GM19035 (cell line): ENCODE results near the gene MEF2A.
"Not testable (repeated sequence)": the region's sequence is repeated elsewhere in the genome, so short reads cannot be mapped to it uniquely, and the experiment has no call there.

Experiments
- ATAC-seq: cut with Tn5 transposase; IDR thresholded peaks from one replicate; pipeline ENCODE4 v1.9.1; 2021; ENCODE audit not compliant: unreplicated experiment

Gene MEF2A

DNA sequence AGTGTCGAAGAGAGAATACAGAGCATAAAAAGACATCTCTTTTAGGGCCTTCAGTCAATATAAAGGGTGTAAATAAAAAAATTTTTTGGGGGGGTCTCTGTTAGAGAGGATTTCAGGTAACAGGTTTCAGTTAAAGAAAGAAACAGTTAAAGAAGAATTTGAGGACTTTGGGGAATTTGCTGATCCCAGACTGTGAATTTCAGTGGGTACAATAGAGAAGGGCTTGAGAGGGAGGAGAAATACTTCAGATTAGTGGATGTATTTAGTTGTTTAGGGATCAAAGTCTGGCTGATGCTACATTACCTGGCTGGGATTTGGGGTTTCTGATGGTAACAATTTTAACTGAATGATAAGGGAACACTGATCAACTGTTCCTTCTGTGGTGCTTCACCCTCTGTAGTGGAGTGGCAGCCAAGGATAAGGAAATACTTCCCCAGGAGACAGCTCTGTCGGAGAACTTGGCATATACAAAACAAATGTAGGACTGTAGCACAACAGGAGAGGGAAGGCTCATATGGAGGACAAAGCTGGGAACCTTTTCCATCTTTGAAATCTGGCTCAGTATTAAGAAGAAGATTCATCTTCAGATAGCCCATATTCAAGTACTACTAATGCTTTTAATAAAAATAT, 79.2 kb downstream of the MEF2A start:
- ATAC-seq = no peak

DNA sequence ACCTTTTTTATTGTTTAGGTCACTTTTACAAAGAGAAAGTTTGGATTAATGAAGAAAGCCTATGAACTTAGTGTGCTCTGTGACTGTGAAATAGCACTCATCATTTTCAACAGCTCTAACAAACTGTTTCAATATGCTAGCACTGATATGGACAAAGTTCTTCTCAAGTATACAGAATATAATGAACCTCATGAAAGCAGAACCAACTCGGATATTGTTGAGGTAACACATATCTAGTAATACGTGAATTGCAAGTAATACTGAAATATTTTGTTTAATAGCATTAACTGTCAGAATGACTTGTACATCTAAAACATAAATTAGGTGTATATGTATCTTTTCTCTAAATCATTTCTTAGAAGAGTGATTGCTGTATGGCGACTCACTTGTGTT, 79.8 kb downstream of the MEF2A start:
- ATAC-seq = no peak

DNA sequence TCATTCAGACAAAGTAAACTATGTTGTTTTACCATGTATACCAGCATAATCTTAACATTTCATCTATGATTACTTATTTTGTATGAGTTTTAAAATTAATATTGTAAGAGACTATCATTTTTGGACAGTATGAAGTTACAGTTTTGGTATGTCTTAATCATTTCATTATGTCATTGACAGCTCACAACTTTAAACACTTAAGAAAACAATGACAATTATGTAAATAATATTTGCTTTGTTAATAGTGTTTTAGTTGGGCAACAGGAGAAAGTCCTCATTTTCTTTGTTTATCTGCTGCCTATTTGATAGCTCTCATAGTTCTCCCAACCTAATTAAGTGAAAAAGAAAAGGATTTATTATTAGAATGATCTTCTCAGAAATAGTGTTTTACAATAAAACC, 80.2 kb downstream of the MEF2A start:
- ATAC-seq = no peak

DNA sequence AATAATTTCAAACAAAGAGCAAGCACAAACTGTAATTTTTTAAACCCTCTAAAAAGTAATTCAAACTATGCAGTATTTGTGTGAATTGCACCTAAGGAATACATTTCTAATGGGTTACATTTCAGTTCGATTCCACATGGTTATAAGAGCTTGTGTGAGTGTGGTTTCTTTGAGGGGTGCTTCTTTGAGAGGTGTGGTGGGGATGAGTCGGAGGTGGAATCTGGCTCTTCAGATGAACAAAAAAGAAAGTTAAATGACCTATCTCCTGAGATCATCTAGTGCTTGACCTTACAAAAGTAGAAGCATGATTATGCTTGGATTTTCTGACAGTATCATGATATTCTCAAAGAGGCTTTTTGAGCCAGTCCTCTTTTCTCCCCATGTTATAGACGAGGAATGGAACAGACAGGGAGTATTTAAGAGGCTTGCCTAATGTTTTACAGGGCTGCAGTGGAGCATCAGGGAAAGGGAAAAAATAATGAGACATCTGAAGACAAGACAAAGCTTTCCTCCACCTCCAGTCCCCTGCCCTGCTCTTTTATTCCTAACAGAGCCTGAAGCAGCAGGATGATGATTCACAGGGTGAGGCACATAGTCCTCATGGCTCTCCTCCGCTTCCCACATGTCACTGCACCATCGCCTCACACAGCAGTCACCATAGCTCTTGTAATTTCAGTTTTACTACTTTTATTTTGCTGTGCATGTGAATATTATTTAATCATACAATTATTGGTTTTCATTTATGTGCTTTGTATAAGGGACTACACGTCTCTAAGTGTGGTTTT, 85.4 kb downstream of the MEF2A start:
- ATAC-seq = no peak

DNA sequence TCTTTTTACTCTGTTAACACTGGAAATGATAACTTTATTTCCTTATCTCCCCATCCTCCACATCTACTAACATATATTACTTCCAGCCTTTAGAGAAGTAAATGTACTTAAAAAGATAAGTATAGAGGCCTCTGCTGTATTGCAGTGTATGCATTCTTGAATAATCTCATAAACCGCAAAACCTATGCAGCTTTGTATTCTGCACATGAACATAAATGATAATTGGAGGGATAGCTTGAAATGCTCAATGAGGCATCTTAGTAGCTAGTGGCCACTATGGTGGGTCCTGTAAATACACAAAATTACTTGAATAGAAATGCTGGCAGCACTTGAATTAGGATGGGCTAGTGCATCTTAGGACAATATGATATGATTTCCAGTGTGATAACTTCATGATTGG, 90.4 kb downstream of the MEF2A start:
- ATAC-seq = no peak

DNA sequence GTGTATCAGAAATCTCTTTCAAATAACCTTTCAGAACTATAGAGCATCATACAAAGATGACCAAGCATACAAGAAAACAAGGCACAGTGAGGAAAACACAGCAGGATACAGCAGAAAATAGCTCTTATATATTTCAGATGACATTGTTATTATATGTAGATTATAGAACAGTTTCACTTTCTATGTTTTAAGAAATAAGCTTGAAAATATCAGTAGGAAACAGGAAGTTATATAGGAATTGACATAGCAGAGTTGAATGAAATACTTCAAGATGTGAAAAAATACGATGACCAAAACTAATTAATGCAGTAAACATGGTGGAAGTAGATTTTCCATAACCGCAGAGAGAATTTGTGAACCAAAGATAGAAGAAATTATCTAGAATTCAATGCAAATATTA, 92.2 kb downstream of the MEF2A start:
- ATAC-seq = no peak

DNA sequence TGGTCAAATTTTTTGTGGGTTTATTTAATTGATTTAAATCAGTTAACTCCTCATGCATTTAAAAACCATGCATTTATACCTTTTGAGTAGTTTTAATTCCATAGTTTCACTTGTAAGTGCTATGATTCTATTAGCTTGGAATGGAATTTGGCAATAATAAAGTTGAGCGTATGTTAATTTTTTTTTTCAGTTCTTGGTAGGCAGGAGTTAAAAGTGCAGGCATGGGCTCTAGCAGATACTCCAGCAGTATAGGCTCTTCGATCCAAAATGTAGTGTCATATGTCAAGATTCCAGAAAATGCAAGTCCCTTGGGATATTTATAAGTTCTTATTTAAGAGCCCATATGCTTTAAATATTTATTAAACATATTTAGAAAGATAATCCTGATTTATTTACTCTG, 97.1 kb downstream of the MEF2A start:
- no peak for ATAC-seq

DNA sequence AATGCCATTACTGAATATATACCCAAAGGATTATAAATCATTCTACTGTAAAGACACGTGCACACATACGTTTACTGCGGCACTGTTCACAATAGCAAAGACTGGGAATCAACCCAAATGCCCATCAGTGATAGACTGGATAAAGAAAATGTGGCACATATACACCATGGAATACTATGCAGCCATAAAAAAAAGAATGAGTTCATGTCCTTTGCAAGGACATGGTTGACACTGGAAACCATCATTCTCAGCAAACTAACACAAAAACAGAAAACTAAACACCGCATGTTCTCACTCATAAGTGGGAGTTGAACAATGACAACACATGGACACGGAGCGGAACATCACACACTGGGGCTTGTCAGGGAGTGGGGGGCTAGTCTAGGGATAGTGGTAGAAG, 100.3 kb downstream of the MEF2A start:
- ATAC-seq = not testable (repeated sequence)

DNA sequence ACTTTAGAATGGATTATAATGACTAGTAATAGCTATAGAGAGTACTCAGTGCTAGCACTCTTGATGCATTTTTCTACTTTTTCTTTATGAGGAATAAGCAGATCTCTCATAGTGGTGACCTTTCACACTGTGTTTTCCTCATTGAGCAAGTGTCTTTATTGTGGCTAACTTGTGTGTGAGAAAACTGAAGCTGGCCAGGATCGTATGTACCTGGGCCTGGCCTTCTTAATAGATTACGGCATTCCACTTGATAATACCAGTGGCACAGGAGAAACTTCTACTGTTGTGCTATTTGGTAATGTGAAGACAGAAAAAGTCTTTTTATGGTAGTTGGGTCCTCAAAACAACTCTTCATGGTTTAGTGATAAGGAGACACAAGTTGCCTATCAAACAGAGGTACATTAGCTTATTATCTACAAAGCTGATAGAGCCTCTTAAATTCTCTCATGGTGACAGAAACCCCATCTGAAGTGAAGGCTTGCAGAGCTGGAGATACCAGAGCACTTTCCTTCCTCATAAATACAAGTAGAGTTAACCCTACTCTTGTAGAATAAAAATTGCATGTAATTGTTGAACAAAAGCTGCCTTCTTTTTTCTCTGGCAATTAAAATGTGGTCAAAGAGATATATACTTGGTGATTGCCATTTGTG, 102.9 kb downstream of the MEF2A start:
- no peak for ATAC-seq

DNA sequence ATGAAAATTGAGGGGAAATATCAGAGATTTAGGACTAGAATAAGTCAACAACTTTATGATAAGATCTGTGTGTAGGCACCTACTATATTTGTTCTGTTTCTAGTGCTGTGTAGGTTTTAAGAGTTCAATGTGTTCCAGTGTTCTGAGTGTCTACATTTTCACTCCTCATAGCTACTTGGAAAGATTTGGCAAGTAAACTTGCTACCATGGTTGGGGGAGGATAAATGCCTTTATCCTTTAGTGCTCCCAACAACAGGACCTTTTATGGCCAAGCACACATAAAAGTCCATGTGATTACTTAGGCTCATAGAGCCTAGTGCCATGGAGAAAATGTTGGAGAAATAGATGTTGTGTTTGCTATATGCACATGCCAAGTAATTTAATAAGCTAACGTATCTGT, 103.5 kb downstream of the MEF2A start:
- no peak for ATAC-seq

DNA sequence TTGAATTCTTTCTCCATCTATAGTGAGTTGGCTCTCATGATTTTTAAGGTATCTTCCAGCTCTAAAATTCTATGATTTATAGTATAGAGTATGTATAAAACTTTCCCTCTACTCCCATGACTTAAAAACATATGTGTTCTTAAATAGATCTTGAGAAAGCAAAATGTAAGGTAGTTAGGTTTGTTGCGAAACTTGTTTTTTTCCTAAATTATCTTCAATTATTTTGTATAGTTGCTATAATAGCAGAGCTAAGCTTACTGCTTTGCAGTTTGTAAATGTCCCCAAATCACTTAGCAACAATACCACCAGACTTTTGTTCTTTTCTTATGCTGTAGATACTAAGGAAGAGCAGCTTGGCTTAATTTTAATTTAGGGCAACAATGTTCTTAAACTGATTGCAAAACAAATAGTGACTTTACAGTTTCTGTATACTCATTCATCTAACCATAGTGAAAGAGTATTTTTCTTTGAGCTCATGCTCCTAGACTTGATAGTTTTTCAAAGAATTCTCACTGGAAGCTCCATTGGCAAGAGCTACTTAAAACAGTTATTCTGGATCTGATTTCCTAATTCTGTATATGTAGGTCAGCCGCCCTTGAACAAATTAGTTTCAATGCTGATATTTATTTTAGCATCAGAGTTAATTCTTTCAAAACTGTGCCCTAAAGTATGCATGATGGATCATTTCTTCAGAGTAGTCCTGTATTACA, 106.3 kb downstream of the MEF2A start:
- no peak for ATAC-seq

DNA sequence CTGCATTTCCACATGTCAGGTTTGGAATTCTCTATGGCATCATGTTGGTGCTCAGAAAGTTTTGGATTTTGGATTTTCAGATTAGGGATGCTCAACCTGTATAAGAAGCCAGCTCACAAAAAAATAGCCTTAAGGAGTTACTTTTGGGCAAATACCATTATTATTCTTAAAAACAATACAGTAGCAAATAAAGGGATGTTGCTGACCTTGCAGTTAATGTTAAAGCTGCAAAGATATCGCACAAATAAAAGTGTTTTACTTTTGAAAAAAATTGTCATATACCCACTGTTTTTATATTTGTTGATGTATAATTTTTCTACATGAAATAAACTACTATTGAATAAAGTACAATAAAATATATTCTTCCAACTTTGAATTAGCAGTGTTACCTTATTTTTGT, 107.3 kb downstream of the MEF2A start:
- no peak for ATAC-seq

DNA sequence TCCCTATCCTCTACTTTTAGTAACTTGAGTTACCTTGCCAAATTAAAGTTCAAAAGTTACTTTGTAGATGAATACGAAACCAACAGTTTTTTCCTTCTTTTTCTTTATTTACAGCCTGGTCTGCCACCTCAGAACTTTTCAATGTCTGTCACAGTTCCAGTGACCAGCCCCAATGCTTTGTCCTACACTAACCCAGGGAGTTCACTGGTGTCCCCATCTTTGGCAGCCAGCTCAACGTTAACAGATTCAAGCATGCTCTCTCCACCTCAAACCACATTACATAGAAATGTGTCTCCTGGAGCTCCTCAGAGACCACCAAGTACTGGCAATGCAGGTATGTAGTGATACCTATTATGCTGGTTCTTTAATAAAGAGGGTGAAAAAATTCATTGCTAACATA, 108.5 kb downstream of the MEF2A start:
- no peak for ATAC-seq

DNA sequence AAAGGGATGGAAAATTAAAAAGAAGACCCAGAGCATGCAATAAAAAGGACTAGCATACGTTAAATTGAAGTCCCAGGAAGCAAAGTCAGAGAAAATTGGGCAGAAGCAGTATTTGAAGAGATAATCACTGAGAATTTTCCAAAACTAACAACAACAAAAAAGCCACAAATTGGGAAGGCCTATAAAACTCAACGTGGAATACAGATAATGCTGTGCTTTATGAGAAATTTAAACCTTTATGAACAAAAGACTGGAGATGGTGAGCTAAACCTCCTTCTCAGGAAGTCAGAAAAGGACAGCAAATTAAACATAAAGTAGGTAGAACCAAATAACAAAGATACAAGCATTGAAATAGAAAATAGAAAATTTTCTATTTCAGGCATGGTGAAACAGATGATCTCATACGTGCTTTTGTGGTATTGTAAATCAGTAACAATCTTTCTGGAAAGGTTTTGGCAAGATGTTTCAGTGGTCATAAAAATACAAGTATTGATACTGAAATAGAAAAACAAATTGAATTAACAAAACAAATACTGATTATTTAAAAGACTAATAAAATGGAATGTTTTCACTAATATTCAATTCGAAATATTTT, 111.9 kb downstream of the MEF2A start:
- no peak for ATAC-seq

DNA sequence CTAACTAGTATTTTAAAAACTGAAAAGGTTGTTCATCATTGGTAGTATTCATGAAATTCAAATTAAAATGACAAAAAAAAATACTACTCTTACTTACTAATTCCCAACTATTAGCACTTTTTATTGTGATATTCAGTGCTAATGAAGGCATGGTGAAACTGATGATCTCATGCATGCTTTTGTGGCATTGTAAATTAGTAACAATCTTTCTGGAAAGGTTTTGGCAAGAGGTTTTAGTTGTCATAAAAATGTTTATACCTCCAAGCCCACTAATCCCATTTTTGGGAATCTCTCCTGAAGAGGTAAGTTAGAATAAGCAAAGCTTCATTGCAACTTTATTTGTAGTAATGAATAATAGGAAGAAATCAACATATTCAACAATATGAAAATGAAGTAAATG, 114.5 kb downstream of the MEF2A start:
- no peak for ATAC-seq

DNA sequence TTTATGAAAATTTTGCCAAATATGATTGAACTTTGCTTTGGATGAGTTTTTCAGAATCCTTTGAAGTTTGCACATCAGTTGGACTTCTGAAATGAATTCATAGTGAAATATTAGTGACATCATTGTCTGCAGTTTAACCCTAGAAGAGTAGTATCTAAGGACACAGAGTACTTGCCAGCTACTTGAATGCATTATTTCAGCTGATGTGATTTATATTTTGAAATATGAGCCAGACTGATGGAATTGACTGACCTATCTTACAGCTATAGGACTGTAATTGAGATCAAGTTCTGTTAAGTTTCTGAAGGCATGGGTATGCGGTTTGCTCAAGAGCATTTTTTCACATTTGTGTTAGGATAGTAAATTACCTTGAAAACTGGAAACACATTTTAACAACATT, 116.2 kb downstream of the MEF2A start:
- no peak for ATAC-seq

DNA sequence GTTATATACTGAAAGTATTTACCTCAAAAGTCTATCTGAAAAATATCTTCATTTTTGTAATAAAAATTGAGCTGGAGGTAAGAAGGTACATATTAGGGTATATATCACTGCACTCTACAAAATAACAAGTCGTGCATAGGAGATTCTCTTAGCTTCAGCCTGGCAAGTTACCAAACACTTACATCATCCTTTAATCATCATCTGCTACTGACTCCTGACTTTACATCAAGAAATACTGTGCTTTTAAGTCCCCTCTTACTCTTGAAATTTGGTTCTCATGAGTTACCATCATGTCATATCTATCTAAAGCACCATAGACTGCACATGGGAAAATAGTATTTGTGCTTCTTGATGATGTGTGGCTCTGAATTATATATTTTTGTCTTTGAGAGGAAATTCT, 116.7 kb downstream of the MEF2A start:
- ATAC-seq = no peak

DNA sequence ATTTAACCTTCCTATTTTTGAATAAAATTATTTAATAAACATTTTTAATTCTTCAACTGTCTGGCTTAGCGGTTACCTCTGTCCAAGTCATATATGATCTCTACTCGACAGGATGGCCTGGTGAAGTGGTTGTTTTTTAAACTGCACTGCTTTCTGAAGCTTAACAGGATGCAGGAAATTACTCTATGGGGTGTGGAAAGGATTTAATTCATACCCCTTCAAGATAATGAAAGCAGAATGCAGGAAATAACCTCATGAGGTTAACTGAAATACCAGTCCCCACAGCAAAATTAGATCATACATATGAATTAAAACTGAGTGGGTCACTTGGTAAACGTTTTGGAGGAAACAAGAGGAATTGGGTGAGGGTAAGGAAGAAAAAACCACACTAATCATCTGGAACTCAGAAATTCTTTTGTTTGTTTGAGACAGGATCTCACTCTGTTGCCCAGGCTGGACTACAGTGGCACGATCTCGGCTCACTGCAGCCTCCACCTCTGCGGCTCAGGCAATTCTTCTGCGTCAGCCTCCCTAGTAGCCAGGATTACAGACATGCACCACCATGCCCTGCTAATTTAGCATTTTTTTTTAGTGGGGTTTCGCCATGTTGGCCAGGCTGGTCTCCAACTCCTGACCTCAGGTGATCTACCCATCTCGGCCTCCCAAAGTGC, 117.4 kb downstream of the MEF2A start:
- no peak for ATAC-seq

DNA sequence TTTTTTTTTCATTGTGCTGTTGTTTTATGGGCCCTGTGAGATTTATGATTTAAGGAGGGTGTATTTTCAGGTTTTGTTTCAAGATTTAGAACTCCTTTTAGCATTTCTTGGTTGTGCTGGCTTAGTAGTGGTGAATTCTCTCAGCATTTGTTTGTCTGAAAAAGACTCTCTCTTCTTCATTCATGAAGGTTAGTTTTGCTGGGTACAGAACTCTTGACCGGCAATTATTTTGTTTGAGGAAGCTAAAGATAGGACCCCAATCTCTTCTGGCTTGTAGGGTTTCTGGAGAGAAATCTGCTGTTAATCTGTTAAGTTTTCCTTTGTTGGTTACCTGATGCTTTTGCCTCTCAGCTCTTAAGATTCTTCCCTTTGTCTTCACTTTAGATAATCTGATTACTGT, 120.5 kb downstream of the MEF2A start:
- no peak for ATAC-seq

DNA sequence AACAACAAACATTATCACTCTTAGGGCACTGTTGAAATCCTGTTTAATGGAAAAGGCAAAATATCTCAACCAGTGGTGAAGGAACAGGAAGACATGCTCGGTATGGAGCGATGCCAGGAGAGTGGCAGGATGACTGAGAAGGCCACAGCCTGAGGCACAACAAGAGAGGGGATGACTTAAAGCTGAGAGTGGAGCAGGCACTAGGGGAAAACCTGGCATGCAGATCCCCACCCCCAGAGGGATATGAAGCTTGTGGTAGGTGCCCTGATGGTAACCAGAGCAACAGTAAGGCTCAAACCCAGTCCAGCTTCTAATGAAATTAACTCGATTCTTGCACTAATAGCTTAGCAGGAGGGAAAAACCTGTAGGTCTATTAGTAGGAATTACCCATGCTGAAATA, 127.0 kb downstream of the MEF2A start:
- ATAC-seq = no peak

DNA sequence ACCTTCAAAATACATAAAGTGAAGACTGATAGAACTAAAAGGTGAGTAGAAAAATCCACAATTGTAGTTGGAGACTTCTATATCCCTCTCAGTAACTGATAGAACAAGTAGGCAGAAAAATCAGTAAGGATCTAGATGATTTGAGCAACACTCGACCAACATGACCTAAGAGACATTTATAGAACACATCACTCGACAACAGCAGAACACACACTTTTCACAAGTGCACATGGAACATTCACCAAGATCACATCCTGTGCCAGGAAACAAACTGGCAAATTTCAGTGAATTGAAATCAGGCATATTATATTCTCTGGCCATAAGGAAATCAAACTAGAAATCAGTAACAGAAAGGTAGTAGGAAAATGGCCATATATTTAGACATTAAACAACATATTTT, 130.3 kb downstream of the MEF2A start:
- no peak for ATAC-seq
